ENCODE measurements around the gene KRTAP3-2. TPM values are rescaled to one million over a fixed set of nuclear protein-coding genes. Genes with fewer than 3 reads are reported as not detected.
"Not testable (repeated sequence)": the region's sequence is repeated elsewhere in the genome, so short reads cannot be mapped to it uniquely, and the experiment has no call there.

KRTAP3-2 gene
- polyA plus RNA-seq, 1 donor from 2014 or later = not detected

DNA sequence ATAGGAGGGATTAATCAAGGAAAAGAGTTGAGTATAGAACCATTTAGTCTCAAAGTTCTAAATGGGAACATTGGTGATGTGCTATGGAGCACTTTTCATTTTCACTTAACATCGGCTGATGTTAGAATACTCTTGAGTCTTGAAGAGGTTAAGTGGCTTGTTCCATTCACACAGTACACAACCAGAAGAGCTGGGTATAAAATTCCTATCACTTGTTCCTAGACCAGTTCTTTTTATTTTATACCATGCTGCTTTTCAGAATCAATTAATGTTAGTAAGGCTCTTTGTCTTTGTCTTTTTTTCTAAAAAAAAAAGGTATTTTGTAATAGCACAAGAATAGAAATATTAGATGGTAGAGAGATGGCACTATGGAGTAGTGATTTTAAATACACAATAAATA is 43.2 kb upstream of the KRTAP3-2 start:
- TF ChIP-seq, protein P1, sequence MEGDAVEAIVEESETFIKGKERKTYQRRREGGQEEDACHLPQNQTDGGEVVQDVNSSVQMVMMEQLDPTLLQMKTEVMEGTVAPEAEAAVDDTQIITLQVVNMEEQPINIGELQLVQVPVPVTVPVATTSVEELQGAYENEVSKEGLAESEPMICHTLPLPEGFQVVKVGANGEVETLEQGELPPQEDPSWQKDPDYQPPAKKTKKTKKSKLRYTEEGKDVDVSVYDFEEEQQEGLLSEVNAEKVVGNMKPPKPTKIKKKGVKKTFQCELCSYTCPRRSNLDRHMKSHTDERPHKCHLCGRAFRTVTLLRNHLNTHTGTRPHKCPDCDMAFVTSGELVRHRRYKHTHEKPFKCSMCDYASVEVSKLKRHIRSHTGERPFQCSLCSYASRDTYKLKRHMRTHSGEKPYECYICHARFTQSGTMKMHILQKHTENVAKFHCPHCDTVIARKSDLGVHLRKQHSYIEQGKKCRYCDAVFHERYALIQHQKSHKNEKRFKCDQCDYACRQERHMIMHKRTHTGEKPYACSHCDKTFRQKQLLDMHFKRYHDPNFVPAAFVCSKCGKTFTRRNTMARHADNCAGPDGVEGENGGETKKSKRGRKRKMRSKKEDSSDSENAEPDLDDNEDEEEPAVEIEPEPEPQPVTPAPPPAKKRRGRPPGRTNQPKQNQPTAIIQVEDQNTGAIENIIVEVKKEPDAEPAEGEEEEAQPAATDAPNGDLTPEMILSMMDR (IDR thresholded peaks at IDR 0.05; ENCODE audit: poor library complexity, severe bottlenecking) = no peak
- no peak for TF ChIP-seq EZH2 (IDR thresholded peaks at IDR 0.05; ENCODE audit: borderline replicate concordance, insufficient read depth, low read length, poor library complexity, severe bottlenecking)
- TF ChIP-seq MXI1 (conservative IDR thresholded peaks at IDR 0.05; ENCODE audit: poor library complexity, severe bottlenecking) = no peak
- TF ChIP-seq SMC3 (conservative IDR thresholded peaks at IDR 0.05; ENCODE audit: poor library complexity) = no peak
- TF ChIP-seq, protein P2, sequence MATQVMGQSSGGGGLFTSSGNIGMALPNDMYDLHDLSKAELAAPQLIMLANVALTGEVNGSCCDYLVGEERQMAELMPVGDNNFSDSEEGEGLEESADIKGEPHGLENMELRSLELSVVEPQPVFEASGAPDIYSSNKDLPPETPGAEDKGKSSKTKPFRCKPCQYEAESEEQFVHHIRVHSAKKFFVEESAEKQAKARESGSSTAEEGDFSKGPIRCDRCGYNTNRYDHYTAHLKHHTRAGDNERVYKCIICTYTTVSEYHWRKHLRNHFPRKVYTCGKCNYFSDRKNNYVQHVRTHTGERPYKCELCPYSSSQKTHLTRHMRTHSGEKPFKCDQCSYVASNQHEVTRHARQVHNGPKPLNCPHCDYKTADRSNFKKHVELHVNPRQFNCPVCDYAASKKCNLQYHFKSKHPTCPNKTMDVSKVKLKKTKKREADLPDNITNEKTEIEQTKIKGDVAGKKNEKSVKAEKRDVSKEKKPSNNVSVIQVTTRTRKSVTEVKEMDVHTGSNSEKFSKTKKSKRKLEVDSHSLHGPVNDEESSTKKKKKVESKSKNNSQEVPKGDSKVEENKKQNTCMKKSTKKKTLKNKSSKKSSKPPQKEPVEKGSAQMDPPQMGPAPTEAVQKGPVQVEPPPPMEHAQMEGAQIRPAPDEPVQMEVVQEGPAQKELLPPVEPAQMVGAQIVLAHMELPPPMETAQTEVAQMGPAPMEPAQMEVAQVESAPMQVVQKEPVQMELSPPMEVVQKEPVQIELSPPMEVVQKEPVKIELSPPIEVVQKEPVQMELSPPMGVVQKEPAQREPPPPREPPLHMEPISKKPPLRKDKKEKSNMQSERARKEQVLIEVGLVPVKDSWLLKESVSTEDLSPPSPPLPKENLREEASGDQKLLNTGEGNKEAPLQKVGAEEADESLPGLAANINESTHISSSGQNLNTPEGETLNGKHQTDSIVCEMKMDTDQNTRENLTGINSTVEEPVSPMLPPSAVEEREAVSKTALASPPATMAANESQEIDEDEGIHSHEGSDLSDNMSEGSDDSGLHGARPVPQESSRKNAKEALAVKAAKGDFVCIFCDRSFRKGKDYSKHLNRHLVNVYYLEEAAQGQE (IDR thresholded peaks at IDR 0.05; ENCODE audit: borderline replicate concordance) = no peak
- no peak for TF ChIP-seq EP300 (conservative IDR thresholded peaks at IDR 0.05; ENCODE audit: poor library complexity, severe bottlenecking)
- no peak for TF ChIP-seq POLR2AphosphoS5 (IDR thresholded peaks at IDR 0.05)
- no peak for TF ChIP-seq TAF1 (IDR thresholded peaks at IDR 0.05; ENCODE audit: low read depth)
- no peak for TF ChIP-seq RAD21 (conservative IDR thresholded peaks at IDR 0.05)
- no peak overlapping the region for H2AFZ ChIP-seq (ENCODE audit: low read depth, low read length)
- H3K79me2 ChIP-seq (replicated peaks; ENCODE audit: insufficient read depth, low read length) = no peaks in the 10 kb centered on the region
- no peak overlapping the region for H3K4me3 ChIP-seq (ENCODE audit: low read length)
- no peaks in the 10 kb centered on the region for H3K9me2 ChIP-seq (ENCODE audit: insufficient read depth, low read length)
- H3K9ac ChIP-seq (ENCODE audit: low read length) = no peak overlapping the region
- no peaks in the 10 kb centered on the region for H4K20me1 ChIP-seq (ENCODE audit: insufficient read depth)
- no peaks in the 10 kb centered on the region for H3K27me3 ChIP-seq (ENCODE audit: insufficient read depth, low read depth, low read length)
- H3F3A ChIP-seq (ENCODE audit: insufficient read depth, low read length, poor library complexity, severe bottlenecking) = no peaks in the 10 kb centered on the region
- H3K27ac ChIP-seq (ENCODE audit: low read length) = no peak overlapping the region
- H3K9me3 ChIP-seq (ENCODE audit: low read length) = no peaks in the 10 kb centered on the region
- no peak overlapping the region for H3K4me2 ChIP-seq (ENCODE audit: low read length)
- no peaks in the 10 kb centered on the region for H3K36me3 ChIP-seq (ENCODE audit: insufficient read depth, low read length)

DNA sequence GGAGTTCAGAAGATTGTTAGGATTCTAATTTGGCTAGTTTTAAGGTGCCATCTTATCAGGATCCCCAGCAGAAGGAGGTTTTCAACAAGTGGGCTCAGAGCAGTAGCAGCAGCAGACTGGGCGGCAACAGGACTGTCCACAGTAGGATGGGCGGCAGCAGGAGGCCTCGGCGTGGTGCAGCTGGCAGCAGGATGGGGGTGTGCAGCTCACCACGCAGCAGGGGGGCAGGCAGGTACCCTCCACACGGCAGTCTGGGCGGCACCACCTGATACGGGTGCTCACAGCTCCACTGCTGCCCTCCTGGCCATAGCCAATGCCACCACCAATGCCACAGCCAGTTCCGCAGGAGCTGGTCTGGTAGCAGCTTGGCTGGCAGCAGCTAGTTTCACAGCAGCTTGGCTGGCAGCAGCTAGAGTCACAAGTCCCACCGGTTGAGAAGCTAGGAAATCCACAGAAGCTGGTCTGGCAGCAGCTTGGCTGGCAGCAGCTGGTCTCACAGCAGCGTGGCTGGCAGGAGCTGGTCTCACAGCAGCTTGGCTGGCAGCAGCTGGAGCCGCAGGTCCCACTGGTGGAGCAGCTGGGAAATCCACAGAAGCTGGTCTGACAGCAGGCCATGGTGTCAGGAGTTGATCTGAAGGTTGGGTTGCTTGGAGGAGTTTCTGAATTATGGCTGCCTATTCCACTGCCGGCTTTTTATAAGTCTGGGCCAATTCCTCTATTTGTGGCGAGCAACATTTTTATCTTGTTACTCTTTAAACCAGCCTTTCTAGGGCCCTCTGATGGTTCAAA is 41.3 kb upstream of the KRTAP3-2 start, which contains the start of gene KRTAP1-1:
TSS of gene KRTAP1-1 (minus strand) at position 668 of the 789 bp plus-strand sequence. CDS start at position 615, 53 bp downstream.
- not testable (repeated sequence) for H4K20me1 ChIP-seq (ENCODE audit: insufficient read depth); H3F3A ChIP-seq (ENCODE audit: insufficient read depth, low read length, poor library complexity, severe bottlenecking); H3K9me2 ChIP-seq (ENCODE audit: insufficient read depth, low read length); H3K9me3 ChIP-seq (ENCODE audit: low read length); H3K9ac ChIP-seq (ENCODE audit: low read length); H3K4me2 ChIP-seq (ENCODE audit: low read length); H3K36me3 ChIP-seq (ENCODE audit: insufficient read depth, low read length); H3K27me3 ChIP-seq (ENCODE audit: insufficient read depth, low read depth, low read length); H3K27ac ChIP-seq (ENCODE audit: low read length); H3K79me2 ChIP-seq (replicated peaks; ENCODE audit: insufficient read depth, low read length); H3K4me3 ChIP-seq (ENCODE audit: low read length); H2AFZ ChIP-seq (ENCODE audit: low read depth, low read length)
